CD4-positive, alpha-beta T cell treated with Interleukin-6 for 4 hours (primary cell): ENCODE data around the gene AQP12B.

ENCODE experiments used
- DNase-seq: peaks from one replicate; pipeline ENCODE4 v3.0.0-alpha.2; 2020; ENCODE audit warnings: mixed read lengths

Gene AQP12B

GRCh38 chr2:240646176-240646899, 36.3 kb downstream of the AQP12B start:
- no peak for DNase-seq

GRCh38 chr2:240645801-240646175, 36.9 kb downstream of the AQP12B start:
- DNase-seq, result no peak

GRCh38 chr2:240645346-240645745, 37.3 kb downstream of the AQP12B start:
- DNase-seq, result no peak

- no peak for DNase-seq
Measured at GRCh38 chr2:240644859-240645301, 37.8 kb downstream of the AQP12B start.

GRCh38 chr2:240644171-240644651, 38.5 kb downstream of the AQP12B start:
- no peak for DNase-seq

- DNase-seq, result no peak
Measured at GRCh38 chr2:240643811-240644150, 38.9 kb downstream of the AQP12B start.

- no peak for DNase-seq
Measured at GRCh38 chr2:240643093-240643810, 39.4 kb downstream of the AQP12B start.

GRCh38 chr2:240642806-240643092, 39.9 kb downstream of the AQP12B start:
- DNase-seq, result no peak

GRCh38 chr2:240642061-240642805, 40.5 kb downstream of the AQP12B start:
- DNase-seq, result no peak

- DNase-seq, result peak; percentile 20
Measured at GRCh38 chr2:240640939-240641338, 41.7 kb downstream of the AQP12B start.

GRCh38 chr2:240639566-240639965, 43.1 kb downstream of the AQP12B start:
- no peak for DNase-seq

GRCh38 chr2:240638512-240639160, 44.0 kb downstream of the AQP12B start:
- DNase-seq, result no peak

- DNase-seq, result no peak
Measured at GRCh38 chr2:240637901-240638345, 44.8 kb downstream of the AQP12B start.

GRCh38 chr2:240637116-240637900, 45.4 kb downstream of the AQP12B start:
- DNase-seq, result no peak

GRCh38 chr2:240636563-240637115, 46.0 kb downstream of the AQP12B start:
- DNase-seq, result no peak

- DNase-seq, result no peak
Measured at GRCh38 chr2:240635998-240636547, 46.6 kb downstream of the AQP12B start.

- DNase-seq, result no peak
Measured at GRCh38 chr2:240635121-240635997, 47.3 kb downstream of the AQP12B start.

GRCh38 chr2:240632306-240632721, 50.4 kb downstream of the AQP12B start:
- no peak for DNase-seq

- no peak for DNase-seq
Measured at GRCh38 chr2:240631548-240632305, 51.0 kb downstream of the AQP12B start.
